OCI-LY1 (cell line): ENCODE measurements around the gene BBS9.
A peak's percentile ranks its signal among the peaks of the same experiment; 100 is the strongest.

Experiments
- H2AFZ ChIP-seq: fragments of 200-600 bp; sonication (generic), shearing (Covaris generic); 2 replicates; pipeline ENCODE4 v1.6.0; 2014; ENCODE audit warnings: antibody characterized with exemption, mild to moderate bottlenecking, low read length
- H3F3A ChIP-seq: fragments of 200-600 bp; sonication (generic), shearing (Covaris generic); 2 replicates; pipeline ENCODE4 v1.6.0; 2014; ENCODE audit warnings: mild to moderate bottlenecking, antibody characterized with exemption, low read length, moderate library complexity; ENCODE audit not compliant: insufficient read depth
- H3K27ac ChIP-seq: fragments of 200-600 bp; sonication (generic); 2 replicates; pipeline ENCODE4 v1.5.1; 2014; ENCODE audit warnings: low read length, mixed run types, mild to moderate bottlenecking, low read depth; ENCODE audit not compliant: poor library complexity, severe bottlenecking
- H3K27me3 ChIP-seq: fragments of 200-600 bp; sonication (generic); 2 replicates; pipeline ENCODE4 v1.6.0; 2014; ENCODE audit warnings: antibody characterized with exemption, mild to moderate bottlenecking, low read length, moderate library complexity; ENCODE audit not compliant: insufficient read depth
- H3K36me3 ChIP-seq: fragments of 200-600 bp; sonication (generic); 2 replicates; pipeline ENCODE4 v1.6.1; 2014; ENCODE audit warnings: mild to moderate bottlenecking, antibody characterized with exemption, low read length, moderate library complexity, mixed read lengths; ENCODE audit not compliant: insufficient read depth
- H3K4me1 ChIP-seq: fragments of 200-600 bp; sonication (generic); 2 replicates; pipeline ENCODE4 v1.5.1; 2014; ENCODE audit warnings: mild to moderate bottlenecking, low read length, moderate library complexity; ENCODE audit not compliant: insufficient read depth, severe bottlenecking
- H3K4me2 ChIP-seq: fragments of 200-600 bp; sonication (generic), shearing (Covaris generic); 2 replicates; pipeline ENCODE4 v1.6.1; 2014; ENCODE audit warnings: low read length
- H3K4me3 ChIP-seq: fragments of 200-600 bp; sonication (generic); 2 replicates; pipeline ENCODE4 v1.5.1; 2014; ENCODE audit warnings: low read length, low read depth, mild to moderate bottlenecking, mixed read lengths; ENCODE audit not compliant: poor library complexity, severe bottlenecking
- H3K79me2 ChIP-seq: fragments of 200-600 bp; shearing (Covaris generic); 2 replicates; pipeline ENCODE4 v1.6.1; 2016; ENCODE audit warnings: mixed run types, low read length, mixed read lengths; ENCODE audit not compliant: insufficient read depth
- H3K9ac ChIP-seq: fragments of 200-600 bp; sonication (generic), shearing (Covaris generic); 2 replicates; pipeline ENCODE4 v1.6.1; 2014; ENCODE audit warnings: mild to moderate bottlenecking, low read length, mixed read lengths
- H3K9me2 ChIP-seq: fragments of 200-600 bp; sonication (generic), shearing (Covaris generic); 2 replicates; pipeline ENCODE4 v1.6.1; 2014; ENCODE audit warnings: low read depth, mild to moderate bottlenecking, low read length, mixed read lengths
- H3K9me3 ChIP-seq: fragments of 200-600 bp; shearing (Covaris generic); 2 replicates; pipeline ENCODE4 v1.6.1; 2014; ENCODE audit warnings: low read length, mixed read lengths
- H4K20me1 ChIP-seq: fragments of 200-600 bp; sonication (generic), shearing (Covaris generic); 2 replicates; pipeline ENCODE4 v1.6.0; 2016; ENCODE audit warnings: mild to moderate bottlenecking, low read length; ENCODE audit not compliant: insufficient read depth
- CTCF ChIP-seq: fragments of 200-600 bp; sonication (generic), shearing (Covaris generic); IDR thresholded peaks from 2 replicates; pipeline ENCODE4 v1.5.1; 2017; ENCODE audit warnings: mild to moderate bottlenecking, antibody characterized with exemption, low read length, moderate library complexity, mixed read lengths
- EZH2 ChIP-seq: fragments of 200-600 bp; sonication (generic), shearing (Covaris generic); IDR thresholded peaks from 2 replicates; pipeline ENCODE4 v1.8.0; 2017; ENCODE audit warnings: borderline replicate concordance, mixed run types, mild to moderate bottlenecking, antibody characterized with exemption, low read length, moderate library complexity, mixed read lengths

BBS9 gene

DNA sequence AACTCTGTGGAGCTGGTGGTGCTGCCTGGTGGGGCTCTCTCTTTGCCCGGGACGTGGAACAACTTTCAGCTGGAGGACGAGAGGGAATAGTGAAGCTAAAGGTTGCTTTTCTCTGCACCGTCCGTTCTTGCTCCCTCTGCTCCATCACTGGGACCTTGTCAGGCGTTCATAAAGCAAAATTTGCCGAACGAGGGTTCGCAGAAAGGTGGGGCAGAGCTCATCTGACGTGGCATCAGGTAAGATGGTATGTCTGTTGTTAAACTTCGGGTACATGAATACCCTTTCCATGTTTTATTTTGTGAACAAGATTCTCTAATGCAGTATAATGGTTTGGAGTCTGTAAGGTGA is 416 bp downstream of the BBS9 start:
- no peak overlapping the region for H3K27ac ChIP-seq
- H4K20me1 ChIP-seq, result no peaks in the 10 kb centered on the region

DNA sequence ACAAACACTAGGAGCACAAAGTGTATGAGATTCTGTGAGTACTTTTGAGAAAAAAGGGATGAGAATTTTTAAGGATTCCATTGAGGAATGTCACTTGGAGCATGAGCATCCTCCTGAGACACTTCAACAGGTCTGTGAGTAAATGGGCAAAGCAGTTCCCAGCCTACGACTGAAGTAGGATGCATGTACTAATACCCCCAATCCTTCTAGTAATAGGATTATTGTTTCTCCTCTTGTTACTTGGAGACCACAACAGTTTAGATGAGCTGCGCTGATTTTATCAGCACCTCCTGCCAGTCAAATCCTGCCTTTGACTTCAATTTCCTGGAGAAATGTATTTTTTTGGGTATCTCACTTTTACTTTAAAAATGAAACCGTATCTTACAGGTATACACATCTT is 820 bp downstream of the BBS9 start:
- peak overlapping the region; percentile 90 for H3K4me3 ChIP-seq
- no peaks in the 10 kb centered on the region for H3K9me2 ChIP-seq
- no peak overlapping the region for H3K27ac ChIP-seq
- no peaks in the 10 kb centered on the region for H3F3A ChIP-seq
- TF ChIP-seq CTCF (no peak), EZH2 (no peak)
- H3K36me3 ChIP-seq, result no peaks in the 10 kb centered on the region
- H3K27me3 ChIP-seq, result no peaks in the 10 kb centered on the region
- H3K9ac ChIP-seq, result peak overlapping the region; percentile 77
- H4K20me1 ChIP-seq, result no peaks in the 10 kb centered on the region
- peak overlapping the region; percentile 91 for H3K4me2 ChIP-seq
- peaks cover 21% of the 10 kb centered on the region for H3K4me1 ChIP-seq
- no peaks in the 10 kb centered on the region for H3K79me2 ChIP-seq
- H2AFZ ChIP-seq, result peak overlapping the region; percentile 66; the same call in 1 of the 2 replicates
- H3K9me3 ChIP-seq, result peaks cover 1% of the 10 kb centered on the region

More for the DNA sequence above, 416 bp downstream of the BBS9 start:
- H3K9ac ChIP-seq, result peak overlapping the region; percentile 77
- no peaks in the 10 kb centered on the region for H3K36me3 ChIP-seq
- no peaks in the 10 kb centered on the region; the same call in 1 of the 2 replicates for H3K9me3 ChIP-seq
- H3K79me2 ChIP-seq, result no peaks in the 10 kb centered on the region
- no peak for TF ChIP-seq EZH2
- no peak for TF ChIP-seq CTCF
- H3K4me3 ChIP-seq, result peak overlapping the region; percentile 90
- no peaks in the 10 kb centered on the region for H3F3A ChIP-seq
- H3K4me2 ChIP-seq, result peak overlapping the region; percentile 91
- H2AFZ ChIP-seq, result peak overlapping the region; percentile 66; the same call in 1 of the 2 replicates
- H3K27me3 ChIP-seq, result no peaks in the 10 kb centered on the region
- no peaks in the 10 kb centered on the region for H3K9me2 ChIP-seq
- H3K4me1 ChIP-seq, result peaks cover 21% of the 10 kb centered on the region

DNA sequence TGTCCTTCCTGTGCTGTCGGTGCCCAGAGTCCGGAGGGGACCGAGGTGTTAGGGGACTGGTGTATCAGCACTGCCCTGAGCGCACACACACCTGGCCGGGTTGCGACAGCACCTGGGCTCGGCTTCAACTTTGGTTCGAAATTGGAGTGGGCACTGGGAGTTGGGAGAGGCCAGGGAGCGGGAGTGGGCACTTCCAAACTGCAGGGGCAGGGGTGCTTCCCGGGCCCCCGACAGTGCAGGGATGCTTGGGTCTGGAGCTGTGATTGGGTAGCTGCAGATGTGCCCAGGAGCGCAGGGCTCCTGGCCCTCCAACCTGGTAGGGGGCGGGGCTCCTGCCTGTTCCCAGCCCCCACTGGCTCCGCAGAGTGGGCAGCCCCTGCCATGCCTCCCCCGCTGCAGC is 7.7 kb downstream of the BBS9 start:
- H4K20me1 ChIP-seq, result no peaks in the 10 kb centered on the region
- no peaks in the 10 kb centered on the region for H3F3A ChIP-seq
- H3K27ac ChIP-seq, result no peak overlapping the region
- TF ChIP-seq CTCF (no peak), EZH2 (no peak)
- no peaks in the 10 kb centered on the region for H3K79me2 ChIP-seq
- H3K36me3 ChIP-seq, result no peaks in the 10 kb centered on the region
- H3K9ac ChIP-seq, result no peak overlapping the region
- H2AFZ ChIP-seq, result no peak overlapping the region
- H3K9me2 ChIP-seq, result no peaks in the 10 kb centered on the region
- no peak overlapping the region for H3K4me2 ChIP-seq
- no peaks in the 10 kb centered on the region for H3K27me3 ChIP-seq
- no peak overlapping the region for H3K4me3 ChIP-seq
- H3K4me1 ChIP-seq, result no peaks in the 10 kb centered on the region
- H3K9me3 ChIP-seq, result peaks cover 8% of the 10 kb centered on the region
